CD14-positive monocyte (primary cell): ENCODE data around the gene SLC29A1. TPM values are rescaled to one million over a fixed set of nuclear protein-coding genes. Genes with fewer than 3 reads are reported as not detected.
A peak's percentile ranks its signal among the peaks of the same experiment; 100 is the strongest.

Experiments used
- DNase-seq, 3 donors: peaks; one replicate each; pipeline ENCODE4 v3.0.0-alpha.2; 2011 to 2022
- H2AFZ ChIP-seq: 2 replicates; pipeline ENCODE4 v1.6.0; 2012; ENCODE audit warnings: mild to moderate bottlenecking, low read depth, low read length, inconsistent platforms; ENCODE audit not compliant: insufficient read depth, poor library complexity, severe bottlenecking
- H3K27ac ChIP-seq, 2 donors: 1 replicate in 1 of 2; 2 replicates in 1 of 2; pipeline ENCODE4 v1.5.1; 2012 to 2013; ENCODE audit warnings: low read length in 2 of 2, control low read depth in 1 of 2, inconsistent platforms in 1 of 2, low read depth in 1 of 2, mild to moderate bottlenecking in 1 of 2
- H3K27me3 ChIP-seq, 2 donors: one replicate each; pipeline versions ENCODE4 v1.6.0 to v1.6.1; 2011 to 2013; ENCODE audit warnings: low read length in 2 of 2; ENCODE audit not compliant: control insufficient read depth in 2 of 2, insufficient read depth in 2 of 2
- H3K36me3 ChIP-seq, 2 donors: replicated peaks in 1 of 2; 1 replicate in 1 of 2; 2 replicates in 1 of 2; pipeline versions ENCODE4 v1.5.1 to v1.6.1; 2012 to 2013; ENCODE audit warnings: low read length in 2 of 2, control low read depth in 1 of 2, inconsistent platforms in 1 of 2, mild to moderate bottlenecking in 1 of 2; ENCODE audit not compliant: insufficient read depth in 2 of 2, control insufficient read depth in 1 of 2
- H3K4me1 ChIP-seq, 2 donors: 1 replicate in 1 of 2; 2 replicates in 1 of 2; pipeline versions ENCODE4 v1.5.1 to v1.6.1; 2012 to 2013; ENCODE audit warnings: low read length in 2 of 2, control low read depth in 1 of 2, inconsistent platforms in 1 of 2, mild to moderate bottlenecking in 1 of 2, moderate library complexity in 1 of 2; ENCODE audit not compliant: insufficient read depth in 2 of 2, control insufficient read depth in 1 of 2
- H3K4me2 ChIP-seq: replicated peaks from 2 replicates; pipeline ENCODE3; 2012; ENCODE audit warnings: low read length, moderate library complexity, mild to moderate bottlenecking; ENCODE audit not compliant: poor library complexity, severe bottlenecking; ENCODE audit errors: extremely low read depth
- H3K4me3 ChIP-seq, 3 experiments: fragments of 200-600 bp in 1 of 3; sonication (generic) in 1 of 3; replicated peaks in 1 of 3; 1 replicate in 2 of 3; 2 replicates in 1 of 3; pipeline ENCODE4 v1.5.1; 2011 to 2013; ENCODE audit warnings: low read length in 3 of 3, mild to moderate bottlenecking in 3 of 3, control low read depth in 2 of 3, low read depth in 2 of 3, inconsistent platforms in 1 of 3, moderate library complexity in 1 of 3
- H3K79me2 ChIP-seq: 2 replicates; pipeline ENCODE4 v1.6.0; 2012; ENCODE audit warnings: mild to moderate bottlenecking, control low read depth, inconsistent platforms, low read length, moderate library complexity; ENCODE audit not compliant: insufficient read depth
- H3K9ac ChIP-seq: 2 replicates; pipeline ENCODE4 v1.6.0; 2017; ENCODE audit warnings: low read length, mild to moderate bottlenecking; ENCODE audit not compliant: insufficient read depth, poor library complexity, severe bottlenecking
- H3K9me3 ChIP-seq, 2 donors: replicated peaks in 1 of 2; 1 replicate in 1 of 2; 2 replicates in 1 of 2; pipeline versions ENCODE4 v1.5.1 to v1.6.1; 2012 to 2013; ENCODE audit warnings: low read length in 2 of 2, control low read depth in 1 of 2; ENCODE audit not compliant: control insufficient read depth in 1 of 2, insufficient read depth in 1 of 2
- H4K20me1 ChIP-seq: 2 replicates; pipeline ENCODE4 v1.6.0; 2012; ENCODE audit warnings: mild to moderate bottlenecking, low read length, control low read depth, moderate library complexity; ENCODE audit not compliant: insufficient read depth
- H3K27ac Mint-ChIP-seq, 7 donors: one replicate each; pipeline ENCODE4 v1.8.0; 2020; ENCODE audit warnings: mild to moderate bottlenecking in 7 of 7, mixed read lengths in 7 of 7, moderate library complexity in 6 of 7, inconsistent platforms in 2 of 7
- H3K27me3 Mint-ChIP-seq, 3 donors: one replicate each; pipeline ENCODE4 v1.8.0; 2021 to 2022; ENCODE audit warnings: low read depth in 3 of 3, mild to moderate bottlenecking in 3 of 3, mixed read lengths in 3 of 3, moderate library complexity in 3 of 3, inconsistent platforms in 1 of 3
- H3K36me3 Mint-ChIP-seq, 2 donors: one replicate each; pipeline ENCODE4 v1.8.0; 2020; ENCODE audit warnings: mixed read lengths in 2 of 2, inconsistent platforms in 1 of 2, mild to moderate bottlenecking in 1 of 2
- H3K4me1 Mint-ChIP-seq: one replicate; pipeline ENCODE4 v1.8.0; 2020; ENCODE audit warnings: mild to moderate bottlenecking, mixed read lengths
- H3K4me3 Mint-ChIP-seq, 2 donors: one replicate each; pipeline ENCODE4 v1.8.0; 2020; ENCODE audit warnings: mild to moderate bottlenecking in 2 of 2, mixed read lengths in 2 of 2, moderate library complexity in 1 of 2
- H3K9me3 Mint-ChIP-seq, 7 donors: one replicate each; pipeline ENCODE4 v1.8.0; 2020 to 2022; ENCODE audit warnings: mixed read lengths in 7 of 7, mild to moderate bottlenecking in 6 of 7, moderate library complexity in 6 of 7, inconsistent platforms in 2 of 7
- WGBS: methylation state at CpG from one replicate; pipeline ENCODE4 v1.1.5; 2013; ENCODE audit warnings: missing lambda C conversion rate; ENCODE audit not compliant: insufficient coverage; 5-methylcytosine and 5-hydroxymethylcytosine counted together
- intact Hi-C, 2 donors: fragments of 100-400 bp; cut with micrococcal nuclease; formaldehyde crosslinking; loops; one replicate each; pipeline versions ENCODE4 v1.15.0 to v1.15.1; 2023
- polyA plus RNA-seq, 3 donors: library from polyadenylated mRNA; depleted of rRNA in 1 of 3; unstranded in 2 of 3; stranded (reverse) in 1 of 3; fragments of 300-500 nt in 2 of 3; fragments of >200 nt in 1 of 3; fragmentation: Illumina TruSeq in 2 of 3; gene quantifications; 1 replicate in 2 of 3; 2 replicates in 1 of 3; pipeline ENCODE4 v1.2.3, GENCODE V29; 2012 to 2021
- TF ChIP-seq, protein P1 (sequence below): fragments of 200-600 bp; IDR thresholded peaks from one replicate; pipeline ENCODE4 v1.8.0; 2022; ENCODE audit warnings: antibody characterized with exemption, mild to moderate bottlenecking

Gene SLC29A1
- polyA plus RNA-seq, 3 donors: 14.3 to 23.2 (median 15.0) TPM

DNA sequence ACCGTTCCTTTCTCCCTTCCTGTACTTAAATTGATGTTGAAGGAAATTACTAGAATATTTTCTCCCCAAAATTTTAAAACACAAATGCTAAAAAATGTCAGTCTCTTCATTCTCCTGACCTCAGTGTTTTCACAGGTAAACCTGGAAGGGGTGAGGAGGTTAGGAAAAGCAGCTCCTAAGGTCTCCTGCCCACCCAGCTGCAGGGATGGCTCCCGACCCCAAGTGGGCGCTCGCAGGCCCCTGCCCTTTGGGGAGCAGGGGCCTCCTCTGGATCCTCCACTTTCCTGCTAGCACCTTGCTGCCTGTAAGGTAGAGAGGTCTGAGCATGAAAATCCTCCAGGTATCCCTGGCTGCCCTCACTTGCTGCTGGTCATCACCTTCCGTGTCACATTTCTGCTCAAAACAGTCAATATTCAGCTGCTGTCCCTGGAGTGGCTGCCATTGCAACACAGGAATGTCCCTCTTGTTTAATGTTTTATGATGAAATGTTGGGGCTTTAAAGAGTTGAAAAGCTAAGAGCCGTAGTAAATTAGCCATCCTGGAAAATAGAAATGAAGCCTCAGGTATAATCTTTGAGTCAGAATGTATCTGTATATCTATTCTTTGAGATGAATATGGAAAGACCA is 12.6 kb downstream of the SLC29A1 start:
- peaks cover under 1 to 5% of the 10 kb centered on the region in 2 donors for H3K36me3 ChIP-seq
- H3K4me1 ChIP-seq: peaks cover 32 to 35% of the 10 kb centered on the region in 2 donors
- TF ChIP-seq, protein P1, sequence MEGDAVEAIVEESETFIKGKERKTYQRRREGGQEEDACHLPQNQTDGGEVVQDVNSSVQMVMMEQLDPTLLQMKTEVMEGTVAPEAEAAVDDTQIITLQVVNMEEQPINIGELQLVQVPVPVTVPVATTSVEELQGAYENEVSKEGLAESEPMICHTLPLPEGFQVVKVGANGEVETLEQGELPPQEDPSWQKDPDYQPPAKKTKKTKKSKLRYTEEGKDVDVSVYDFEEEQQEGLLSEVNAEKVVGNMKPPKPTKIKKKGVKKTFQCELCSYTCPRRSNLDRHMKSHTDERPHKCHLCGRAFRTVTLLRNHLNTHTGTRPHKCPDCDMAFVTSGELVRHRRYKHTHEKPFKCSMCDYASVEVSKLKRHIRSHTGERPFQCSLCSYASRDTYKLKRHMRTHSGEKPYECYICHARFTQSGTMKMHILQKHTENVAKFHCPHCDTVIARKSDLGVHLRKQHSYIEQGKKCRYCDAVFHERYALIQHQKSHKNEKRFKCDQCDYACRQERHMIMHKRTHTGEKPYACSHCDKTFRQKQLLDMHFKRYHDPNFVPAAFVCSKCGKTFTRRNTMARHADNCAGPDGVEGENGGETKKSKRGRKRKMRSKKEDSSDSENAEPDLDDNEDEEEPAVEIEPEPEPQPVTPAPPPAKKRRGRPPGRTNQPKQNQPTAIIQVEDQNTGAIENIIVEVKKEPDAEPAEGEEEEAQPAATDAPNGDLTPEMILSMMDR: no peak
- H3K36me3 Mint-ChIP-seq: peaks cover 12 to 15% of the 10 kb centered on the region in 2 donors
- H3K27ac ChIP-seq: no peak overlapping the region
- H3K9ac ChIP-seq: no peak overlapping the region
- no peaks in the 10 kb centered on the region for H3K9me3 ChIP-seq
- WGBS: 100% methylated on average over 1 of the region's 6 CpGs
- H3K27me3 ChIP-seq: no peaks in the 10 kb centered on the region
- H4K20me1 ChIP-seq: no peaks in the 10 kb centered on the region
- H3K4me3 Mint-ChIP-seq: no peak overlapping the region
- no peaks in the 10 kb centered on the region for H3K79me2 ChIP-seq
- H3K27me3 Mint-ChIP-seq: peaks cover 0 to 6% (median 3%) of the 10 kb centered on the region in 3 donors
- no peak overlapping the region for H3K4me2 ChIP-seq
- no peak overlapping the region for H2AFZ ChIP-seq
- H3K4me1 Mint-ChIP-seq: peaks cover 50% of the 10 kb centered on the region
- H3K27ac Mint-ChIP-seq: no peak overlapping the region
- DNase-seq: peak in 1 of 3 donors; percentile 41
- no peak overlapping the region for H3K4me3 ChIP-seq
- intact Hi-C loops: loop anchor here (2.0 to 5.0 kb wide), 2 partner anchors 15 to 64 kb away; no protein-coding TSS in a partner anchor
- no peaks in the 10 kb centered on the region for H3K9me3 Mint-ChIP-seq

- H3K36me3 ChIP-seq: peaks cover 0 to 5% of the 10 kb centered on the region in 2 donors
- WGBS: 24% methylated on average over 12 of the region's 22 CpGs
- Mint-ChIP-seq H3K4me3 (peak overlapping the region; percentile 83 to 90), H3K27me3 (peaks cover 2 to 3% (median 3%) of the 10 kb centered on the region in 3 donors), H3K36me3 (peaks cover 5 to 9% of the 10 kb centered on the region in 2 donors), H3K9me3 (no peaks in the 10 kb centered on the region), H3K4me1 (peaks cover 40% of the 10 kb centered on the region), H3K27ac (peak overlapping the region; percentile 90 to 99 (median 97))
- H2AFZ ChIP-seq: peak overlapping the region; percentile 82
- peak overlapping the region; percentile 65 to 96 for H3K27ac ChIP-seq
- peaks cover 32 to 35% of the 10 kb centered on the region in 2 donors for H3K4me1 ChIP-seq
- H3K79me2 ChIP-seq: no peaks in the 10 kb centered on the region
- intact Hi-C loops: loop anchor here (2.0 to 5.0 kb wide), 2 partner anchors 16 to 65 kb away; no protein-coding TSS in a partner anchor
- H3K9ac ChIP-seq: peak overlapping the region; percentile 84
- TF ChIP-seq, protein P1: no peak
- H3K4me2 ChIP-seq: peak overlapping the region; percentile 86
- H3K27me3 ChIP-seq: no peaks in the 10 kb centered on the region
- no peaks in the 10 kb centered on the region for H3K9me3 ChIP-seq
- H4K20me1 ChIP-seq: no peaks in the 10 kb centered on the region
- DNase-seq: peak; percentile 95 to 98 (median 97)
- H3K4me3 ChIP-seq: peak overlapping the region; percentile 56 to 86 (median 76)
Measured at GRCh38 chr6:44237021-44237812, 13.8 kb downstream of the SLC29A1 start.
